Subcutaneous abdominal adipose tissue (tissue), 5 donors: ENCODE measurements around the gene ADAMTS2.

Experiments used
- H3K27ac ChIP-seq: one replicate; pipeline ENCODE4 v1.7.0; 2013; ENCODE audit warnings: low read depth, mild to moderate bottlenecking, inconsistent platforms, low read length, moderate library complexity
- H3K27me3 ChIP-seq, 5 donors: one replicate each; pipeline ENCODE4 v1.7.0; 2013; ENCODE audit warnings: low read length in 5 of 5, inconsistent platforms in 1 of 5; ENCODE audit not compliant: control insufficient read depth in 5 of 5, insufficient read depth in 4 of 5
- H3K36me3 ChIP-seq, 5 donors: one replicate each; pipeline ENCODE4 v1.7.0; 2013; ENCODE audit warnings: low read length in 5 of 5; ENCODE audit not compliant: control insufficient read depth in 5 of 5, insufficient read depth in 5 of 5
- H3K4me1 ChIP-seq, 5 donors: one replicate each; pipeline ENCODE4 v1.7.0; 2013; ENCODE audit warnings: low read length in 5 of 5, mild to moderate bottlenecking in 3 of 5, moderate library complexity in 1 of 5; ENCODE audit not compliant: control insufficient read depth in 5 of 5, insufficient read depth in 5 of 5
- H3K4me3 ChIP-seq, 5 donors: one replicate each; pipeline ENCODE4 v1.7.0; 2013; ENCODE audit warnings: low read length in 5 of 5, low read depth in 1 of 5
- H3K9ac ChIP-seq, 5 donors: one replicate each; pipeline ENCODE4 v1.7.0; 2013; ENCODE audit warnings: low read length in 5 of 5, mild to moderate bottlenecking in 4 of 5, moderate library complexity in 3 of 5
- H3K9me3 ChIP-seq, 5 donors: one replicate each; pipeline ENCODE4 v1.7.0; 2013; ENCODE audit warnings: low read length in 5 of 5; ENCODE audit not compliant: control insufficient read depth in 5 of 5
- donor health status: healthy.
- donor health status: healthy.
- donor health status: healthy.
- donor health status: healthy.
- donor health status: healthy.

ADAMTS2 gene

DNA sequence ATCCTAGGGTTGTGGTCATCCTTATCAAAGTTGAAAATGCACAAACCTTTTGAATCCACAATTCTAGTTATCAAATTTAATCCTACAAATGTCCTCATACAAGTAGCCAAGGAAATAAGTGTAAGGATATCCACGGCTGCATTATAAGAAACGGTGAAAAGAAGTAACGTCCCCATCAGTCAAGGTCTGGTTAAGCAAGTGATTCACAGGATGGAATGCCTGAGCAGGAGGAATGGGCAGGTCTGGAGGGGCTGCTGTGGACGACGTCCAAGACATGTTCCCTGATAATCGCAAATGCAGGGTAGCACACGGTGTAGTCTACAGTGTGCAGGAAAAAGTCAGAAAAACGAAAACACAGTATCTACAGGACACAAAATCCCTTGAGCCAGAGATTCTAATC, 118.6 kb downstream of the ADAMTS2 start:
- no peaks in the 10 kb centered on the region for H3K27me3 ChIP-seq
- no peak overlapping the region for H3K27ac ChIP-seq
- H3K9me3 ChIP-seq, result peaks cover 0 to 11% (median 0%) of the 10 kb centered on the region in 5 donors
- no peak overlapping the region for H3K9ac ChIP-seq
- peaks cover 0 to 15% (median 11%) of the 10 kb centered on the region in 5 donors for H3K4me1 ChIP-seq
- H3K4me3 ChIP-seq, result no peak overlapping the region
- H3K36me3 ChIP-seq, result peaks cover 0 to 14% (median 9%) of the 10 kb centered on the region in 5 donors

DNA sequence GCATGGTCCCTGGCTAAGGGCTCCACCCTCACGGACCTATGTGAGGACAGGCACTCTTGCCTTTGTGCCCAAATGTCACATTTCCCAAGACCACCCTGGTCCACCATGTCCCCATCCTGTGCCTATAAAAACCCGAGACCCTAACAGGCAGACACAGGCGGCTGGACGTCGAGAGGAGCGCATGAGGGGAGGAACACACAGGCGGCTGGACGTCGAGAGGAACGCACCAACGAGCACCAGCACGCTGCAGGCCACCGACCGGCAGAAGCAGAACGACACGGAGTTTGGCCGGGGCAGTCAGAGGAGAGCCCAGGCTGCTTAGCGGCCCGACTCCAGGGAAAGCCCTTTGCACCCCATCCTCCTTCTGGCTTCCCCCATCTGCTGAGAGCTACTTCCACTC, 119.9 kb downstream of the ADAMTS2 start:
- Histone ChIP-seq H3K9me3 (peaks cover 0 to 11% (median 0%) of the 10 kb centered on the region in 5 donors), H3K4me3 (no peak overlapping the region), H3K27me3 (no peaks in the 10 kb centered on the region), H3K36me3 (peaks cover 0 to 9% (median 8%) of the 10 kb centered on the region in 5 donors), H3K4me1 (peaks cover 0 to 15% (median 11%) of the 10 kb centered on the region in 5 donors), H3K27ac (no peak overlapping the region), H3K9ac (no peak overlapping the region)

- H3K4me3 ChIP-seq, result no peak overlapping the region
- H3K9me3 ChIP-seq, result peaks cover 0 to 11% (median 0%) of the 10 kb centered on the region in 5 donors
- H3K9ac ChIP-seq, result no peak overlapping the region
- no peaks in the 10 kb centered on the region for H3K27me3 ChIP-seq
- H3K4me1 ChIP-seq, result peaks cover 0 to 15% (median 11%) of the 10 kb centered on the region in 5 donors
- H3K36me3 ChIP-seq, result peaks cover 0 to 4% (median 3%) of the 10 kb centered on the region in 5 donors
- H3K27ac ChIP-seq, result no peak overlapping the region
Measured at GRCh38 chr5:179224741-179225140, 120.5 kb downstream of the ADAMTS2 start.

GRCh38 chr5:179223961-179224360, 121.3 kb downstream of the ADAMTS2 start:
- no peak overlapping the region for H3K4me3 ChIP-seq
- peaks cover 0 to 11% (median 0%) of the 10 kb centered on the region in 5 donors for H3K9me3 ChIP-seq
- no peak overlapping the region for H3K27ac ChIP-seq
- H3K4me1 ChIP-seq, result peaks cover 0 to 16% (median 12%) of the 10 kb centered on the region in 5 donors
- no peak overlapping the region for H3K9ac ChIP-seq
- no peaks in the 10 kb centered on the region for H3K27me3 ChIP-seq
- peaks cover 0 to 4% (median 3%) of the 10 kb centered on the region in 5 donors for H3K36me3 ChIP-seq

- Histone ChIP-seq H3K4me3 (no peak overlapping the region), H3K4me1 (peaks cover 0 to 20% (median 12%) of the 10 kb centered on the region in 5 donors), H3K27ac (no peak overlapping the region), H3K27me3 (no peaks in the 10 kb centered on the region), H3K9me3 (peaks cover 0 to 11% (median 0%) of the 10 kb centered on the region in 5 donors), H3K9ac (no peak overlapping the region), H3K36me3 (peaks cover 0 to 4% (median 3%) of the 10 kb centered on the region in 5 donors)
Measured at GRCh38 chr5:179223528-179223927, 121.7 kb downstream of the ADAMTS2 start.

GRCh38 chr5:179222246-179223017, 122.8 kb downstream of the ADAMTS2 start:
- H3K27me3 ChIP-seq, result no peaks in the 10 kb centered on the region
- no peak overlapping the region for H3K9ac ChIP-seq
- H3K36me3 ChIP-seq, result peaks cover 0 to 4% (median 3%) of the 10 kb centered on the region in 5 donors
- peaks cover 0 to 24% (median 17%) of the 10 kb centered on the region in 5 donors for H3K4me1 ChIP-seq
- H3K27ac ChIP-seq, result no peak overlapping the region
- peaks cover 0 to 11% (median 0%) of the 10 kb centered on the region in 5 donors for H3K9me3 ChIP-seq
- no peak overlapping the region for H3K4me3 ChIP-seq

DNA sequence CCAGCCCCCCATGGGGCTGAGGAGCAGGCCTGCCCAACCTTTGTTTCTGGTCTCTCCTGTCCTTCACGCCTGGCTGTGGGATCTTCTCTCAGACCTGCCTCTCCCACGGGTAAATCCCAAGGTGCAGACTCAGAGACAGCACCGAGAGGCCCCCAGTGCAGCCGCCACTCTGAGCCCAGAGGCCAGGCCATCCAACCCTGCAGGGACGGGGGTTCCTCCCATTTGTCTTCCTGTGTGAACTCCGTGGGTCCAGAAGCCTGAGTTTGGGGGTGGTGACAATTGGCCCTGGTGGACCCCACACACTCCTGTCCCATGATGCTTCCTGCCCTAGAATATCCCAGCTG, 123.4 kb downstream of the ADAMTS2 start:
- Histone ChIP-seq H3K4me3 (no peak overlapping the region), H3K9me3 (peaks cover 0 to 11% (median 0%) of the 10 kb centered on the region in 5 donors), H3K27me3 (no peaks in the 10 kb centered on the region), H3K4me1 (peaks cover 0 to 19% (median 13%) of the 10 kb centered on the region in 5 donors), H3K27ac (no peak overlapping the region), H3K36me3 (peaks cover 0 to 4% (median 3%) of the 10 kb centered on the region in 5 donors), H3K9ac (no peak overlapping the region)

GRCh38 chr5:179221196-179221876, 123.9 kb downstream of the ADAMTS2 start:
- Histone ChIP-seq H3K9me3 (peaks cover 0 to 11% (median 0%) of the 10 kb centered on the region in 5 donors), H3K36me3 (peaks cover 0 to 4% (median 3%) of the 10 kb centered on the region in 5 donors), H3K9ac (no peak overlapping the region), H3K4me3 (no peak overlapping the region), H3K27me3 (no peaks in the 10 kb centered on the region), H3K4me1 (peaks cover 0 to 17% (median 13%) of the 10 kb centered on the region in 5 donors), H3K27ac (no peak overlapping the region)

DNA sequence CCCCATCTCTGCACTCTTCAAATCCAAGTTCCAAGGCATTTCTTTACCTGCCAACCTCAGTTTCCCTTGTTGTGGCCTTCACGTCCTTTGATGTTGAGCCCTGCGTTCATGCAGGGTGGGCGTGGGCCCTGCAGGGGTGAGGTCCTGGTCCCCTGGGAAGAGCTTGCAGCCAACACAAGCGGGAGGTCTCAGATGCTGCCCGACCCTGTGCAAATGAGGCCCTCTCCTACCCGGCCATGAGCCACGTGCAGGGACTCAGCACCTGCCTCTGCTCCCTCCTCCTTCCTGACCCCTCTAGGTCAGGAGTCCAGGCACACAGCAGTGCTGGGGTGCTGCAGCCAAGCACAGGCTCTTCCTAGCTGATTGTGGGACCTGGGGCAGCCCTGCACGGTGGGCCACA, 124.5 kb downstream of the ADAMTS2 start:
- H3K27ac ChIP-seq, result no peak overlapping the region
- no peak overlapping the region for H3K9ac ChIP-seq
- no peaks in the 10 kb centered on the region for H3K27me3 ChIP-seq
- H3K9me3 ChIP-seq, result peaks cover 0 to 11% (median 0%) of the 10 kb centered on the region in 5 donors
- peaks cover 0 to 18% (median 13%) of the 10 kb centered on the region in 5 donors for H3K4me1 ChIP-seq
- H3K36me3 ChIP-seq, result peaks cover 0 to 4% (median 3%) of the 10 kb centered on the region in 5 donors
- H3K4me3 ChIP-seq, result no peak overlapping the region
